GM18511 (cell line): ENCODE measurements around the gene TMEM205.
"Not testable (repeated sequence)": the region's sequence is repeated elsewhere in the genome, so short reads cannot be mapped to it uniquely, and the experiment has no call there.

Experiments
- ATAC-seq: cut with Tn5 transposase; IDR thresholded peaks from one replicate; pipeline ENCODE4 v1.9.1; 2021; ENCODE audit warnings: mild to moderate bottlenecking, moderate library complexity; ENCODE audit not compliant: unreplicated experiment

The TMEM205 gene

DNA sequence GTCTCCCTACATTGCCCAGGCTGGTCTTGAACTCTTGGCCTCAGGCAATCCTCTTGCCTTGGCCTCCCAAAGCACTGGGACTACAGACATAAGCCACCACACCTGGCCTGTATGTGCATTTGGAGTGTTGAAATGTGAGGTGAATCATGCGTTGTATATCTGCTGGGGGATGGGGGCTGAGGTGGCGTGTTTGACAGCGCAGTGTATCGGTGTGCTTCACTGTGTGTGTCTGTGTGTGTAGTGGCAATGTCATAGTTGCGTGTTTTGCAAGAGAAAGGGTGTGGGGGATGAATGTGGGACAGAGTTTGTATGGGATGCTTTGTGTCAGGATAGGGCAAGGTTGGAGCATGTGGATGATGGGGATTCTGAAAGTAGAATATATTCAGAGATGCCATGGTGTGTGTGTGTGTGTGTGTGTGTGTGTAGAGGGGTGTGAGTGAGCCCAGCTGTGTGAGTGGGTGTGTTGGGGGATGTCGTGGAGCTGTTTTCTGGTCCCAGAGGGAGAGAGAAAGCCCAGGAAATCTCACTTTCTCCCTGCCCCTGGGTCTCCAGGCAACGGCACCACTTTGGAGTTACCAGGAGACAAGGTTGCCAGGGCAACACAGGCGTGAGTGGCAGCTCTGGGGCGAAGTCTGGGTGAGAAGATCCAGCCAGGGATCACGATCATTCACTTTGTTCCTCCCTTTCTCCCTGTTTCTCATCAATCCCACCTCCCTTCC lies 27.3 kb upstream of the TMEM205 start:
- no peak for ATAC-seq

GRCh38 chr19:11370744-11371143 lies 24.7 kb upstream of the TMEM205 start:
- no peak for ATAC-seq

DNA sequence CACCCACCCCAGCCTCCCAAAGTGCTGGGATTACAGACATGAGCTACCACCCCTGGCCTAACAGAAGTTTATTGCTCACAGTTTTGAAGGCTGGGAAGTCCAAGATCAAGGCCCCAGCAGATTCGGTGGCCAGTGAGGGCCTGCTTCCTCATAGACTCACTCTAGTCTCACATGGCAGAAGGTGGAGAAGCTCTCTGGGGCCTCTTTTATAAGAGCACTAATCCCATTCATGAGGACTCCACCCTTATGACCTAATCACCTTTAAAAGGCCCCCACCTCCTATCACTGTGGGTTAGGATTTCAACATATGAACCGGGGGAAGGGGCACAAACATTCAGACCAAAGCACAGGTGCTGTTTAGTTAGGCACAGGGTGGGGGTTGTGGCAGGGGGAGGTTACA lies 21.5 kb upstream of the TMEM205 start:
- ATAC-seq = no peak

DNA sequence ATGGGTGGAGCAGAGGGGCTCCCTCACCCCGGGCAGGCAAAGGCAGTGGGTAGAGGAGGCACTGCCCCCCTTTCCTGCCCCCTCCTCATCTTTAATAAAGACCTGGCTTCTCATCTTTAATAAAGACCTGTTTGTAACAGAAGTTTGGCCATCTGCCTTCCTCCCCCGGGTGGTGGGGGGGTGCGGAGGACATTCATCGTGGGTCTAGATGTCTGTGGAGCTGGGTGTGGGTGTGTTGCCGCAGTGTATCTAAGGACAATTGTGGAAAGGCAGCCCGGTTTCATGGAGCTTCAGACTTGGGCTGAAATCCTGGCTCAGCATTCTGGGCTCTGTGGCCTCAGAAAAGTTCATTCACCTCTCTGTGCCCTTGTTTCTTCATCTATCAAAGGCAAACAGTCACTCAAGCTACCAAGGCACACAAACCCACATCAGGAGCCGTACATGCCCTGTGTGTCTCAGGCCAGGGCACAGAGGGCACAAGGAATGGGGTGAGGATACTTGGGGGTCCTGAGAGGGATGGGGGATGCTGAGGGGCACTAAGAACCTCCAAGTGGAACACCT lies 19.6 kb upstream of the TMEM205 start:
- no peak for ATAC-seq

DNA sequence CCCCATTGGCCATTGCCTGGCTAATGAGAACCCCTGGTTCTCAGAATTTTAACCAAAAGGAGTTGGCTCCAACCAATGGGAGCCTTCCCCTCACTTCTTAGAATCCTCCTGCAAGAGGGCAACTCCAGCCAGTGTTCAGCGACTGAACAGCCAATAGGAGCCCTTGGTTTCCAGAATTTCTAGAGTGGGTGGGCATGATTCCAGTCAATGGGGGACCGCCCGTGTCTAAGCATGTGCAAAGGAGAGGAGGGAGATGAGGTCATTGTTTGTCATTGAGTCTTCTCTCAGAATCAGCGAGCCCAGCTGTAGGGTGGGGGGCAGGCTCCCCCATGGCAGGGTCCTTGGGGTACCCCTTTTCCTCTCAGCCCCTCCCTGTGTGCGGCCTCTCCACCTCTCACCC lies 18.9 kb upstream of the TMEM205 start:
- no peak for ATAC-seq

DNA sequence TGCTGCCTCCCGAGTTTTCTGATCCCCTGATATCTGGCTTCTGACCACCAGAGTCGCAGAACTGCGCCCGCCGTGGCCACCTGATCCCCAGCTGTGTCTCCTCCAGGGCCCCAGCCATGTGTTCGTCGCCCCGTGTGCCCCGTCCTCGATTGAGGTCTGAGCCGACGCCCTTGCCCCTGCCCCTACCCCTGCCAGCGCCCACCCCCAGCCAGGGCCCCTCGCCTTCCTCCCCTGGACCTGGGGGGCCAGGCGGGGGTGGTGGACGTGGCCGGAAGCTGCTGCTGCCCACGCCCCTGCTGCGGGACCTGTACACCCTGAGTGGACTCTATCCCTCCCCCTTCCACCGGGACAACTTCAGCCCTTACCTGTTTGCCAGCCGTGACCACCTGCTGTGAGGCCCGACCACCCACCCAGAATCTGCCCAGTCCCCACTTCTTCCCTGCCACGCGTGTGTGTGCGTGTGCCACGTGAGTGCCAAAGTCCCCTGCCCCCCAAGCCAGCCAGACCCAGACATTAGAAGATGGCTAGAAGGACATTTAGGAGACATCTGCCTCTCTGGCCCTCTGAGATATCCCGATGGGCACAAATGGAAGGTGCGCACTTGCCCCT lies 18.3 kb upstream of the TMEM205 start:
- no peak for ATAC-seq

DNA sequence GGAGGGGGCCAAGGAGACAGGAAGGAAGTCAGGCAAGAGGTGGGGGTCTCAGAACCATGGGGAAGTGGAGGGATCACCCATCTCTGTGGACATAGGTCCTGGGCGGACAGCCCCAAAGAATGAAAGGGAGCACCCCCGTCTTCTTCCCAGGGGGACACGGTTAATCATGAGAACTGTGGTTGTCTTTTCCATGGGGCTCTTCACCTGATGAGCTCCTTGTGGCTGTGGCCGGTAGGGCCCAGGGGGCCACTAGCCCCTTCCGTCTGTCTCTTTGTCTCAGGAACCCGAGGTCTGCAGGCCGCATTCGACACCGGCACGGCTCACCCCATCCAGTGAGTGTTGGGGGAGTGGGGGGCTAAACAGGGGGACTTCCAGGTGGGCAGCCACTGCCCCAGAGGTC lies 17.8 kb upstream of the TMEM205 start:
- ATAC-seq = no peak

DNA sequence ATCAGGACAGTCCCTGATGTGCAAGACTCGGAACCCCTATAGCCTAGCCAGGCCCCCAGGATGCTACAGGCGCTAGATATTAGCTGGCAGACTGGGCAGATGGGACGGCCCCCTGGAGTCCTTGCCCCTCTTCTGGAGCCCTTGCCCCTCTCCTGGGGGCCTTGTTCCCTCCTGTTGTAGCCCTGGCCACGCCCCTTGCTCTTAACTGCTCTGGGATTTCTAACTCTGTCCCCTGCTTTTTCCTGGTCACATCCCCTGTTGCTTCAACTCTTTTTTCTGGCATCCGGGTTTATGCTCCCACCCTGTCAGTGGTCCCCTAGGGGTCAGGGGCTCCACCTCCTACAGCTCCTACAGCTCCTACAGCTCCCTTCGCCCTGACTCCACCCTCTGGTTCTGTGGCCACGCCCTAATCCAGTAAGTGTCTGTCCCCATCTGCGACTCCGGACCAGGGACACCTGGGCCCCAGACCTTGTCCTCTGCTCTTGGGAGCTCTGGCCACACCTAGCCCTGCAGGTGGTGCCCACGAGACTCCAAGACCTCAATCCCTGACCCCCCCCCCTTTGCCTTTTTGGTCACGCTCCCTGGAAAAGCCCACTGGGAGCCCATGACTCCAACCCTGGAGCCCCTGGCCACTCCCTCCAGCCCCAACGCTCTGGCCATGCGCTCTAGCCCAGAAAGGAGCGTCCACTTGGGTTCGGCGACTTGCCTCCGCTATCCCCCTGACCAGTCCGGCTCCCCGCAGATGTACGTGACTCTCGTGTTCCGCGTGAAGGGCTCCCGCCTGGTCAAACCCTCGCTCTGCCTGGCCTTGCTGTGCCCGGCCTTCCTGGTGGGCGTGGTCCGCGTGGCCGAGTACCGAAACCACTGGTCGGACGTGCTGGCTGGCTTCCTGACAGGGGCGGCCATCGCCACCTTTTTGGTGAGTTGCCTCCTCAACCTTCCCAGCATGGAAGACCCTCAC lies 16.0 kb upstream of the TMEM205 start:
- ATAC-seq = no peak

DNA sequence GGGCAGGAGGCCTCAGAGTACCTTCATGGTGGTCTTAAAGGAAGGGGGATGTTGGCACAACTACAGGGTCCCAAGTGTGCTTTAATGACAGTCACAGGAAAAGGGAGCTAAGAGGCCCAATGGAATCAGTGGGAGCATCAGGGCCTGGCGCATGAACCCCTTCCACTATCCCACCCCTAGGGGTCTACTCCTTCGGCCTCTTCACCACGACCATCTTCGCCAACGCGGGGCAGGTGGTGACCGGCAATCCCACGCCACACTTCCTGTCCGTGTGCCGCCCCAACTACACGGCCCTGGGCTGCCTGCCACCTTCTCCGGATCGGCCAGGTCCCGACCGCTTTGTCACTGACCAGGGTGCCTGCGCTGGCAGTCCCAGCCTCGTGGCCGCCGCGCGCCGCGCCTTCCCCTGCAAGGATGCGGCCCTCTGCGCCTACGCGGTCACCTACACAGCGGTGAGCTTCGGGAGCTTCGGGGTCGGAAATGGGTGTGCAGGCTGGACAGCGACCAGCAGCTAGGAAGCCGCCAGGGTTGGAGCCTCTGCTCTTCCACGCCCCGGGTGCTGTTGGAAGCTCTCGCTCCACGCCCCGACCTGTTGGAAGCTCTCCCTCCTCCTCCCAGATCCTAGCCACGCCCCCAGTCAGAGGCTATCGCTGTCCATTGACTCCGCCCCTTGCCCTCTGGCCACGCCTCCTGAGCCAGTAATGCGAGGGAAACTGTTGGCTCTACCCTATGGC lies 15.1 kb upstream of the TMEM205 start:
- no peak for ATAC-seq

- ATAC-seq = no peak
Observed at GRCh38 chr19:11359421-11359820, 13.4 kb upstream of the TMEM205 start.

DNA sequence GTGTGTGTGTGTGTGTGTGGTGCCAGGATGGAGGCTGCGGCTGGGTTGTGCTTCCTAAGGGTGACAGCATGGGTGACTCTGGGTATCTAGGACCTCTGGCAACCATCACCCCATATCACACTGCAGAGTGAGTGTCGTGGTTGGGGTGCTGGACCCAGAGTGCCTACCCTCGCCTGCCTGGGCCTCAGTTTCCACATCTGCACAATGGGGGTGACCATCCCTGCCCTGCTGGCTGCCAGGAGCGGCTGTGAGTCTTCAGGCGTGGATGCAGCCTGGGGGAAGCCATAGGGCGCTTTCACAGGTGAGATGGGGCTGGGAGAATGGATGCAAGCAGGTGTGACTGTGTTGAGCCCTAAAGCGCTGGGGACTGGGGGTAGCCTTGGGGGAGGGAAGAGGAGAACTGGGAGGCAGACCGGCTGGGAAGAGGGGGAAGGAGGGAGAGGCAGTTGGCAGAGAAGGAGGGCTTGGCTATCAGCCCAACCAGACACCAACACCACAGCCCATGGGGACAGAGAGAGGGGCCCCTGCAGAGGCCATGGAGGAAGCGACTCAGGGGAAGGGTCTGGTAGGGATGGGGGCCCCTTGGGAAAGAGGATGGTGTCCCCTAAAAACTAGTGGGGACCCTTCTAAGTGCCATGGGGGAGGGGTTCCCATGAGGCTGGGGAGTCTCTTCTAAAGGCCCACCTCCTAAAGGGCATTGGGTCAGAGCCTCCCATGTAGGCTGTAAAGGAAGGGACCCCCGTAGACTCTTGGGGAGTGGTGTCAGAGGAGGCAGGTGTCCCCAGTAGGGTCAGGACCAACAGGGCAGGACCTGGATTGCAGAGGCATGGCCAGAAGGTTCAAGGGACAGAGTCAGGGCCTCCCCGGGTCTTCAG lies 10.8 kb upstream of the TMEM205 start:
- no peak for ATAC-seq

DNA sequence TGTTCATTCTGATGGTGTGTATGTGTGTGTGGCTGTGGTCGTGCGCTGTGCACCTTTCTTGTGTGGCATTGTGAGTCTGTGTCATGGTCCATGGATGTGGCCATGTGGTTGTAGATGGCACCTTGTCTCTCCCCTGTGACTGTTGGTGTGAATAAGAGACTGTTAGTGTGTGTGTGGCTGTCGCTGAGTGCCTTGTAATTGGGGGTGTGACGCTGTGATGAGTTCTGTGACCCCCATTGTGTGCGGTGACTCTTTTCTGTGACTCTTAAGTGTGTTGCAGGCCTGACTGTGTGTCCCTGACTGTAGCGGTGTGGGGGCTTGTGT lies 10.0 kb upstream of the TMEM205 start:
- ATAC-seq = no peak

- no peak for ATAC-seq
Observed at GRCh38 chr19:11355160-11356073, 9.3 kb upstream of the TMEM205 start, which contains the start of gene PLPPR2. Gene PLPPR2 (plus strand): TSS chr19:11355432. CDS start chr19:11357674, 2,242 bp downstream.

GRCh38 chr19:11354102-11354501 lies 8.0 kb upstream of the TMEM205 start:
- ATAC-seq = not testable (repeated sequence)

GRCh38 chr19:11349171-11349570 lies 3.1 kb upstream of the TMEM205 start:
- ATAC-seq = no peak

GRCh38 chr19:11347546-11348039 lies 1.5 kb upstream of the TMEM205 start:
- ATAC-seq = no peak

- ATAC-seq = no peak
Observed at GRCh38 chr19:11345122-11345803, 805 bp downstream of the TMEM205 start.

DNA sequence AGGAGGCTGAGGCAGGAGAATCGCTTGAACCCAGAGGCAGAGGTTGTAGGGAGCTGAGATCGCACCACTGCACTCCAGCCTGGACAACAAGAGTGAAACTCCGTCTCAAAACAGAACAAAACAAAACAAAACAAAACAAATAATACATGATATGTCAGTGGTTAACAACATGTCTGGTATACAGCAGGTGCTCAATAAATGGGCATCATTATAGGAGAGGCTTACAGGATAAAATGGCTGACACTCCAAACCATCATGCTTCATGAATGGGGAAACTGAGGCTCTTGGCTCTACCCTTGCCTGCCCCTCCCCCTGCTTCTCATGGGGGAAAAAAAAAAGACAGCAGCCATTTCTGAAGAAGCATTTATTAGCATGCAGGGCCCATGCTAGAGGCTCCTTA lies 3.6 kb downstream of the TMEM205 start:
- ATAC-seq = no peak
